Measurements from ENCODE around the gene SLC6A4.
"Not testable (repeated sequence)": the region's sequence is repeated elsewhere in the genome, so short reads cannot be mapped to it uniquely, and the experiment has no call there.

The SLC6A4 gene

DNA sequence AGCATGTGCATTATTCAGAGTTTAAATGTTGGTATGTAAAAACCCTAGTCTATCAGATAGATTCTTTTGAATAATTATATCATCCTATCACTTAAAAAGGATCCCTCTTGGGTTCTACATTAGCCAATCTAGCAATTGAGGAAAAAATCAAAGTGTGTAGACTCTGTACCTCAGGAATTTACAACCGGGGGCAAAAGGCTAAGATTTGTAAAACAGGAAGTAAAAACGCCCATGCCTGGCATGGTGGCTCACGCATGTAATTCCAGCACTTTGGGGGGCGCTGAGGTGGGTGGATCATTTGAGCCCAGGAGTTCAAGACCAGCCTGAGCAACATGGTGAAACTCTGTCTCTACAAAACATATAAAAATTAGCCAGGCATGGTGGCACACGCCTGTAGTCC is 58.6 kb downstream of the SLC6A4 start:
- DNase-seq (ENCODE audit: extremely low read depth in 1 of 2, low read depth in 1 of 2), result no peak

DNA sequence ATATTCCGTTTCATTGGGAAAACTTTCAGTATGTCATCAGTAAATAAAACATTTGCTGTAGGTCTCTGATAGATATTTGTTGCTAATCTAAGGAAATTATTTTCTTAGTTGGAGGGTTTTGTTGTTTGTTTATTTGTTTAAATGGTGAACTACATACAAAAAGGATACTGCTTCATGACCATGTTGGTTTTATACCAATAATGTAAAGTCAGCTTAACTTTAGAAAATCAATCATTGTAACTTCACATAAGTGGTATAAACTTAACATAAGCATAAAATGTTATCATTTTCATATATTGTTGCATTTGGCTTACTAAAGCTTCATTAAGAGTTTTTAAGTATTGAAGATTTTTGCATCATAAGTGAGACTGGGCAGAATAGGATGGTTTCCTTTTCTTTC is 60.9 kb downstream of the SLC6A4 start:
- no peak for DNase-seq (ENCODE audit: extremely low read depth in 1 of 2, low read depth in 1 of 2)

DNA sequence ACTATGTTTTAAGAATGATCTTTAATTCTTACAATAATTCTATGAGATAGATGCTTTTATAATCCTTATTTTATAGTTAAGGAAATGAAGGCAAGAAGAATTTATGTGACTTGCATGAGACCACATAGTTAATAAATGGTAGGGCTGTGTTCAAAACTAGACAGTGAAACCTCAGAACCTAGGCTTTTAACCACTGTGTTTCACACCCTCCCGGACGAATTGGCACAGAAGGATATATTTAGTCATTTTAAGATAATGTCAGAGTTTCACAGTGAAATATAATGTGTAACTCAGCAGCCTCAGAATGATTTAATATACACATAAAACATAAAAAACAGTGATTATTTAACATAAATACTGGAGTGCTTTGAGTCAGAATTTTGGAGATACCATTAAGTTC is 61.8 kb downstream of the SLC6A4 start:
- DNase-seq (ENCODE audit: extremely low read depth in 1 of 2, low read depth in 1 of 2), result no peak

DNA sequence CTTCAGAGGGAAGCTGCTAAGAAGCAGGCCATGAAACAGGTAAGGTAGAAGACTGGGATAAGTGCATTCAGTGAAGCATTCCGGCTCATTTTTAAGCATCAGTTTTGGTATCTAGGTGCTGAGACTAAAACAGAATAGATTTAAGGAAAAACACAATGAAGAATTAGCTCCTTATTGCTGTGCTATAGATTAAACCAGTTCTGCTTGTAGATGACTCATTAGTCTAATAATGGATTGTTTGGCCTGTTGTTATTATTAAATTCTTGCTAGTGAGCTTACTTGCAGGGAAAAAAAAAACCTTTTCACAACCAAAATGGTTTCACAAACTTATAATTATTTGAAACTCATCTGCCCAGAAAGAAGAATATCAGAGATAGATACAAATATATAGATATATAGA is 62.9 kb downstream of the SLC6A4 start:
- DNase-seq (ENCODE audit: extremely low read depth in 1 of 2, low read depth in 1 of 2), result no peak

DNA sequence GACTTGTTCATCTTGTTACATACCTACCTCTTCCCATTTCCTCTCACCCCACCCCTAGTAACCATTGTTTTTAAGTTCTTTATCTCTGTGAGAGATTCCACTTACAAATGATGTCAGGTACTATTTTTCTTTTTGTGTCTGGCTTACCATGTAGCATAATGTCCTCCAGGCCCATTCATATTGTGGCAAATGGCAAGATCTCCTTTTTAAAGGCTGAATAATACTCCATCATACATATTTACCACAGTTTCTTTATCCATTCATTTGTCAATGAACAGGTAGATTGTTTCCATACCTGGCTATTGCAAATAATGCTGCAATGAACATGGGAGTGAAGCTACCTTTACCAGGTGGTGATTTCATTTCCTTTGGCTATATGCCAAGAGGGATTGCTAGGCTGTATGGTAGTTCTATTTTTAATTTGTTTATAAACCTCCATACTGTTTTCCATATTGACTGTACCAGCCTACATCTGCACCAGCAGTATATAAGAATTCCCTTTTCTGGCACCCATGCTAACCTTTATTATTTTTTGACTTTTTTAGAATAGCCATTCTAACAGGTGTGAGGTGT is 65.0 kb downstream of the SLC6A4 start:
- no peak for DNase-seq (ENCODE audit: extremely low read depth in 1 of 2, low read depth in 1 of 2)

DNA sequence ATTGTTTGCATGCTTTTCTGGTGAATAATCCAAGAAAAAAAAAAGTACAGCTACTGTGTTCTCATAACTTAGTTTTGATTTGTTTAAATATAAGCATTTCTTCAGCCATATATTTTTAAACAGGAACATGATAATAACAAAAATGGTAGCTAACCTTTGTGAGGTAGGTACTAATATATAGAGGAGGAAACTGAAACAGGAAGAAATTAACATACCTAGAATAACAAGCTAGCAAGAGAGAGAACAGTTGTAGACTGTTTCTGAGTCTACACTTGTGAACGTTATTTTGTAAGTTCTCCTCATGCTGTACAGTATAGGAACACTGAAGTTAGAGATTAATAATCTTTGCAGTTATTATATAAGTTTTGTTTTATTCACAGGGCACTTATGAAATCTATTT is 69.5 kb downstream of the SLC6A4 start:
- no peak for DNase-seq (ENCODE audit: extremely low read depth in 1 of 2, low read depth in 1 of 2)

DNA sequence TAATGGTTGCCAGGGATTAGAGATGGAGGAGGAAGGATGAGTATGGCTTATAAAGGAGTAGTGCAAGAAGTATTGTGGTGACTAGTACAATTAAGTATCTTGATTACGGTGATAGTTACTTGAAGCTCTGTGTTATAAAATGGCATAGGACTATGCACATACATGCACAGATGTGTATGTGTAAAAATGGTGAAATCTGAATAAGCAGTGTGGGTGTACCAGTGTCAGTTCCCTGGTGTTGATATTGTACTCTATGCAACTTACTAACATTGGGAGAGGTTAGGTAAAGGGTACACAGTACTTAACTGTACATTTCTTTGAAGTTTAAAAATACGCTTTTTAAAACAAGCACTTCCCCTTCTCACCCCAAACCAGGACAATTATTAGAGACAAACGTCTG is 70.3 kb downstream of the SLC6A4 start:
- DNase-seq (ENCODE audit: extremely low read depth in 1 of 2, low read depth in 1 of 2), result no peak

DNA sequence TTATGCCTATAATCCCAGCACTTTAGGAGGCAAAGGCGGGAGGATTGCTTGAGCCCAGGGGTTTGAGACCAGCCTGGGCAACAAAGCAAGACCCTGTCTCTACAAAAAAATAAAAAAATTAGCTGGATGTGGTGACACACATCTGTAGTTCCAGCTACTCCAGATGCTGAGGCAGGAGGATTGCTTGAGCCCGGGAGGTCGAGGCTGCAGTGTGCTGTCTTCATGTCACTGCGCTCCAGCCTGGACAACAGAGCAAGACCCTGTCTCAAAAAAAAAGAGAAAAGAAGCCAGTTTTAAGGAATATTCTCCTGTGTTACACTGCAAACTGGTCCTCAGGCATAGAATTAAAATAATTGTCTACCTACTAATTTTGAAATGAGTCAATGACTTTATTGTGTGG is 71.0 kb downstream of the SLC6A4 start:
- no peak for DNase-seq (ENCODE audit: extremely low read depth in 1 of 2, low read depth in 1 of 2)

DNA sequence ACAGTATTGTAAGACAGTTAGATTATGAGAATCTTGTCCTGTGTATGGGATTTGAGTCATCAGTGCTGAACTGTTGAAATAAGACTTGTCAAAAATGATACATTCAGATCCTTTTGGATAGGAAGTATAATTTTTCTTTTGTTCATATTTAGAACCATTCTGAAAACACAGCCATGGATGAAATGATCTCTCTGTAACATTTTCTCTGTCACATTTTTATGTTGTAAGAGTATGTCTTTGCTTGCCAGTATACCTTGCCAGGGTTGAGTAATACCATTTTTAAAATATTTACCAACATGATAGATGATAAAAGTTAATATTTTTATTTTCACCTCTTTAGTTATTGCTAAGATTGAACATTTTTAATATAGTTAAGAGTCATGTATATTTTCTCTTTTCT is 73.9 kb downstream of the SLC6A4 start:
- no peak for DNase-seq (ENCODE audit: extremely low read depth in 1 of 2, low read depth in 1 of 2)

DNA sequence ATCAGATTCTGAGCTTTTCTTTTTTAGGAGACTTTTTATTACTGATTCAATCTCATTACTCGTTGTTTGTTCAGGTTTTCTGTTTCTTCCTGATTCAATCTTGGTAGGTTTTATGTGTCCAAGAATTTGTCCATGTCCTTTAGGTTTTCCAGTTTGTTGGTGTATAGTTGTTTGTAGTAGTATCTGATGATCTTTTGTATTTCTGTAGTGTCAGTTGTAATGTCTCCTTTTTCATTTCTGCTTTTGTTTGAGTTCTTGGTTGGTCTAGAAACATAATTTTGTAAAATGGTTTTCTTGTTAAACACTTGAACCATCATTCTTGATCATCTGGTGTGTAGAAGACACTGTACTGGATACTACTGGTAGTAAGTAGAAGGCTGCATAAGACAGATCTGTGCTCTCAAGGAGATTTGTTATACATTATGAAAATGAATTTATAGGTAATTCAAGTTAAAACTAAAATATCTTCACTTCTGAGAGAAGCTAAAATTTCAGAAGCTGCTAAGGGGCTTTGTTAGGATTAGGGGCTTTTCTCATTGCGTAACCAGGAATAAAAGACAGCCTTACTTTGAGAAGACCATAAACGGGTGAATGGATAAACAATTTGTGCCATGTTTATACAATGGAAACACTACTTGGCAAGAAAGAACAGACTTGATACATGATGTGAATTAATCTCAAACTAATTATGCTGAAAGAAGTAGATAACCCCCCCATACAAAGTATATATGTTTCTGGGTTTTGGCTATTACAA is 74.9 kb downstream of the SLC6A4 start:
- no peak for DNase-seq (ENCODE audit: extremely low read depth in 1 of 2, low read depth in 1 of 2)

DNA sequence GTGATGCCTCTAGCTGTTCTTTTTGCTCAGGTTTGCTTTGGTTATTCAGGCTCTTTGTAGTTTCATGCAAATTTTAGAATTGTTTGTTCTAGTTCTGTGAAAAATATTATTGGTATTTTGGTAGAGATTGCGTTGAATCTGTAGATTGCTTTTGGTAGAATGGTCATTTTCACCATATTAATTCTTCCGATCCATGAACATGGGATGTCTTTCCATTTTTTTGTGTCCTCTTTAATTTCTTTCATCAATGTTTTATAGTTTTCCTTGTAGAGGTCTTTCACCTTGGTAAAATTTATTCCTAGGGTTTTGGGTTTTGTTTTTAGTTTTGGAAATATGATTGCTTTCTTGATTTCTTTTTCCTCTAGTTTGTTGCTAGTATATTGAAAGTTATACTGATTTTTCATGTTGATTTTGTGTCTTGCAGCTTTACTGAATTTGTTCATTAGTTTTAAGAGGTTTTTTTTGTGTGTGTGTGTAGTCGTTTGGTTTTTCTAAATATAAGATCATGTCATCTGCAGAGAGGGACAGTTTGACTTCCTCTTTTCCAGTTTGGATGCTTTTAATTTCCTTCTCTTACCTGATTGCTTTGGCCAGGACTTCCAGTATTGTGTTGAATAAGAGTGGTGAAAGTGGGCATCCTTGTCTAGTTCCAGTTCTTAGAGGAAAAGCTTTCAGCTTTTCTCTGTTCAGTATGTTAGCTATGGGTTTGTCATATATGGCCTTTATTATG is 76.4 kb downstream of the SLC6A4 start:
- DNase-seq (ENCODE audit: extremely low read depth in 1 of 2, low read depth in 1 of 2), result no peak

DNA sequence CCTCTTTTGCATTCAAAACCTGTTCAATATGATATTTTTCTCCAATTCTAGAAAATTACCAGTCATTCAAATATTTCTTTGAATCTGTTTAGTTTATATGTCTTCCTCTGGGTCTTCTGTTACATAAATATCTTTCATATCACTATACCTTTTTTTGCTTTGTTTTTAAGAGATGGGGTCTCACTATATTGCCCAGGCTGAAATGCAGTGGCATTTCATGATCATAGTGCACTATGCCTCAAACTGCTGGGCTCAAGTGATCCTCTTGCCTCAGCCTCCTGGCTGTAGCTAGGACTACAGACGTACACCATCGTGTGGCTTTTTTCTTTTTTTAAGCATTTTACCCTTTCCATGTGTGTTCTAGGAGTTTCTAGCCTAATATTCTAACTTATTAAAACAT is 80.1 kb downstream of the SLC6A4 start:
- no peak for DNase-seq (ENCODE audit: extremely low read depth in 1 of 2, low read depth in 1 of 2)

DNA sequence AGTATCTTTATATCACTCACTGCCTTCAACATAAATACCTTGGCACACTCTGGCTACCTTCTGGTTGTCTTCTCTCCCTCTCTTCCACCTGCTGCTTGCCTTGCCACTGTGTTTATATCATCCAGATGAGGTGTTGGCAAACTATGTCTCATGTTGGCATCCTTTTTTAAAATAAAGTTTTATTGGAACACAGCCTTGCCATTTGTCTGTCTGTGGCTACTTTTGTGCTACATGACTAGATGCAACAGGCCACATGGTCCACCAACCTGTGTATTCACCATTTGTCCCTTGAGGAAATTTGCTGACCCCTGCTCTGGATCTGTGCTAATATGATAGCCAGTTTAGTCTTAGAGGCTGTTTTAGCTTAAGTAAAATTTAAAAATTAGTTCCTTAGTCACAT is 82.0 kb downstream of the SLC6A4 start:
- no peak for DNase-seq (ENCODE audit: extremely low read depth in 1 of 2, low read depth in 1 of 2)

DNA sequence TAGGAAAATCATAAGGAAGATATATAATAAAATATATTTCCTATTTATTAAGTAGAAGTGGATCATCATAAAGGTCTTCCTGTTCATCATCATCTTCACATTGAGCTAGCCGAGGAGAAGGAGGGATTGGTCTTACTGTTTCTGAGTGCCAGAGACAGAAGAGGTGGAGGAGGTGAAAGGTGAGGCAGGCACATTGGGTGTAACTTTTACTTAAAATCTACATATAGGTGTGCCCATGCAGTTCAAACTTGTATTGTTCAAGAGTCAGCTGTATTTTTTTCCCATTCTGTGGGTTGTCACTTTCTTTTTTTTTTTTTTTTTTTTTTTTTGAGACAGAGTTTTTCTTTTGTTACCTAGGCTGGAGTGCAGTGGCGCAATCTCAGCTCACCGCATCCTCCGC is 84.0 kb downstream of the SLC6A4 start:
- DNase-seq (ENCODE audit: extremely low read depth in 1 of 2, low read depth in 1 of 2), result no peak

DNA sequence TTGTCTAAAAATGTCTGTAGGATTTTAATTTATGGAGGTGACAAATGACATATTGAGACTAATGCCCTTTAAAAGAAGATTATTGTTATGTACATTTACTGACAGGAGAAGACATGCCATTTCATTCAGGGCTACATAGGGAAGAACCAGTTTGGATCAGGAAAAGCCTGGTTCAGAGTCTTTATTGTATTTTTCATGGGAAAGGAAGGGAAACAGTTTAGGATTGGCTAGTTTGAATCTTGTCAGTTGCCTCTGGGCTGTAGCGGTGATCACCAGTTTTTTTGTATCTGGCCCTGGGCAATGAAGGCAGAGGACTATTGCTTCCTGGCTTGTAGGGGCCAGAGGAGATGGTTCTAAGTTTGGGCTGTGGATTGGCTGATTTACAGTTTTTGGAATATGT is 87.1 kb downstream of the SLC6A4 start:
- no peak for DNase-seq (ENCODE audit: extremely low read depth in 1 of 2, low read depth in 1 of 2)

DNA sequence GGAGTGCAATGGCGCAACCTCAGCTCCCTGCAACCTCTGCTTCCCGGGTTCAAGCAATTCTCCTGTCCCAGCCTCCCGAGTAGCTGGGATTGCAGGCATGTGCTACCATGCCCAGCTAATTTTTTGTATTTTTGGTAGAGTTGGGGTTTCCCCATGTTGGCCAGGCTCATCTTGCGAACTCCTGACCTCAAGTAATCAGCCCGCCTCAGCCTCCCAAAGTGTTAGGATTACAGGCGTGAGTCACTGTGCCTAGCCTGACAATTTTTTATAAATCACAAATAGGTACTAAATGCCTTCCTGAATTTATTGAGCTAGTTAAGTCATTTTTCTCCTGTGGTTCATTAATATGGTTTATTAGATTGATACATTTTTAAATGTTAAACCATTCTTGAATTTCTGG is 87.6 kb downstream of the SLC6A4 start:
- DNase-seq (ENCODE audit: extremely low read depth in 1 of 2, low read depth in 1 of 2), result not testable (repeated sequence)
